HG02588 (cell line): ENCODE results near the gene STIP1.
A peak's percentile ranks its signal among the peaks of the same experiment; 100 is the strongest.

Experiments
- ATAC-seq: cut with Tn5 transposase; IDR thresholded peaks from one replicate; pipeline ENCODE4 v1.9.1; 2021; ENCODE audit warnings: mild to moderate bottlenecking, moderate library complexity; ENCODE audit not compliant: unreplicated experiment

STIP1 gene

GRCh38 chr11:64220271-64220670 is 34.3 kb downstream of the STIP1 start:
- no peak for ATAC-seq

- no peak for ATAC-seq
Observed at GRCh38 chr11:64220798-64221197, 34.8 kb downstream of the STIP1 start.

- ATAC-seq = no peak
Observed at GRCh38 chr11:64222651-64223000, 36.7 kb downstream of the STIP1 start.

GRCh38 chr11:64223001-64223651 is 37.2 kb downstream of the STIP1 start:
- ATAC-seq = no peak

- no peak for ATAC-seq
Observed at GRCh38 chr11:64224151-64224890, 38.4 kb downstream of the STIP1 start.

- ATAC-seq = no peak
Observed at GRCh38 chr11:64224891-64225607, 39.1 kb downstream of the STIP1 start.

- ATAC-seq = peak; percentile 46
Observed at GRCh38 chr11:64225608-64226506, 39.9 kb downstream of the STIP1 start, which contains the start of the genes NUDT22 and TRPT1. Gene NUDT22, plus strand, starts transcription at chr11:64226274. Its CDS starts 379 bp downstream, at chr11:64226653. Gene TRPT1, minus strand, starts transcription at chr11:64226186. Its CDS starts 326 bp downstream, at chr11:64225860.

- ATAC-seq = no peak
Observed at GRCh38 chr11:64226507-64227051, 40.6 kb downstream of the STIP1 start.

- ATAC-seq = no peak
Observed at GRCh38 chr11:64227405-64227956, 41.5 kb downstream of the STIP1 start.

GRCh38 chr11:64229090-64229743 is 43.2 kb downstream of the STIP1 start:
- ATAC-seq = no peak

- no peak for ATAC-seq
Observed at GRCh38 chr11:64229744-64230170, 43.8 kb downstream of the STIP1 start.

- ATAC-seq = peak; percentile 35
Observed at GRCh38 chr11:64230171-64230984, 44.4 kb downstream of the STIP1 start, which contains the start of gene DNAJC4. Gene DNAJC4, plus strand, starts transcription at chr11:64230548. Its CDS starts 307 bp downstream, at chr11:64230855.

GRCh38 chr11:64230985-64231365 is 45.0 kb downstream of the STIP1 start:
- no peak for ATAC-seq

GRCh38 chr11:64231546-64231945 is 45.6 kb downstream of the STIP1 start:
- no peak for ATAC-seq

GRCh38 chr11:64232182-64232966 is 46.4 kb downstream of the STIP1 start:
- no peak for ATAC-seq

GRCh38 chr11:64232967-64233315 is 47.0 kb downstream of the STIP1 start:
- no peak for ATAC-seq

GRCh38 chr11:64233913-64234586 is 48.1 kb downstream of the STIP1 start, which contains the start of gene VEGFB:
Gene VEGFB, plus strand, starts transcription at chr11:64234584. Its CDS starts 250 bp downstream, at chr11:64234834.
- peak; percentile 49 for ATAC-seq
